Left hindlimb (tissue), 1 donor: ENCODE data around the gene ALDH2.
"Not testable (repeated sequence)": the region's sequence is repeated elsewhere in the genome, so short reads cannot be mapped to it uniquely, and the experiment has no call there.

ENCODE experiments used
- DNase-seq: peaks from one replicate; pipeline ENCODE4 v3.0.0-alpha.2; 2018

ALDH2 gene

DNA sequence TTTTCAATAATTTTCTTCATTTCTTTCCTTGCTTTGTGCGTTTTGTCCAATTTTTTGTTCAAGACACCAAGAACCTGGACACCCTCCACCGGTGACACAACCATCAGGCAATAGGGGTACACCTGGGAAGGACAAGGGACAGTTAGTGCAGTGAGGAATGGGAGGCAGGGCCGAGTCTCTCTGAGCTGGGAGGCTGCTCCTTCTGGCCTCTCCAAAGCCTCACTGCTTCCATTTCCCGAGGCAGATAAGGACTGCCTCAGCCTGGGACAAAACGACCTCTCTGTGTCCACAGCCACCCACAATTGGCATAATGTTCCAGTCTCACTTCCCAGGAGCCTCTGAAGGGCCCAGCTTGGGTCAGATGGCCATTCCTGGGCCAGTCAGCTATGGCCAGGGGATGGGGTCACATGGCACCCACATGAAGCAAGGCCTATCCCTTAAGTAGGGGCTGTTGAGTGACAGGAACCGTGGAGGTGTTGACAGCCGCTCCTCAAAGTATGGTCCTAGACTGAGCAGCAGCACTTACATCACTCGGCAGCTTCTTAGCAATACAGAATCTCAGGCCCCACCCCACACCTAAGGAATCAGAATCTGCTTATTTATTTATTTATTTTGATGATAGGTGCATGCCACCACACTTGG is 61.7 kb downstream of the ALDH2 start:
- no peak for DNase-seq

DNA sequence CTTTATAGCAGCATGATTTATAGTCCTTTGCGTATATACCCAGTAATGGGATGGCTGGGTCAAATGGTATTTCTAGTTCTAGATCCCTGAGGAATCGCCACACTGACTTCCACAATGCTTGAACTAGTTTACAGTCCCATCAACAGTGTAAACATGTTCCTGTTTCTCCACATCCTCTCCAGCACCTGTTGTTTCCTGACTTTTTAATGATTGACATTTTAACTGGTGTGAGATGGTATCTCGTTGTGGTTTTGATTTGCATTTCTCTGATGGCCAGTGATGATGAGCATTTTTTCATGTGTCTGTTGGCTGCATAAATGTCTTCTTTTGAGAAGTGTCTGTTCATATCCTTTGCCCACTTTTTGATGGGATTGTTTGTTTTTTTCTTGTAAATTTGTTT is 62.9 kb downstream of the ALDH2 start:
- not testable (repeated sequence) for DNase-seq

GRCh38 chr12:111834740-111835386 is 68.1 kb downstream of the ALDH2 start:
- not testable (repeated sequence) for DNase-seq

DNA sequence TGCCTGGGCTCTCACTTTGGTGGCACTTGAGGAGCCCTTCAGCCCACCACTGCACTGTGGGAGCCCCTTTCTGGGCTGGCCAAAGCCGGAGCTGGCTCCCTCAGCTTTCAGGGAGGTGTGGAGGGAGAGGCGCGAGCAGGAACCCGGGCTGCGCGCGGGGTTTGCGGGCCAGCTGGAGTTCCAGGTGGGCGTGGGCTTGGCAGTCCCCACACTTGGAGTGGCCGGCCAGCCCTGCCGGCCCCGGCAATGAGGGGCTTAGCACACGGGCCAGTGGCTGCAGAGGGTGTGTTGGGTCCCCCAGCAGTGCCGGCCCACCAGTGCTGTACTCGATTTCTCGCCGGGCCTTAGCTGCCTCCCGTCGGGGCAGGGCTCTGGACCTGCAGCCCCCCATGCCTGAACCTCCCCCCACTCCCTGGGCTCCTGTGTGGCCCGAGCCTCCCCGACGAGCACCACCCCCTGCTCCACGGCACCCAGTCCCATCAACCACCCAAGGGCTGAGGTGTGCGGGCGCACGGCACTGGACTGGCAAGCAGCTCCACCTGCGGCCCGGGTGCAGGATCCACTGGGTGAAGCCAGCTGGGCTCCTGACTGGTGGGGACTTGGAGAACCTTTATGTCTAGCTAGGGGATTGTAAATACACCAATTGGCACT is 68.9 kb downstream of the ALDH2 start:
- not testable (repeated sequence) for DNase-seq

DNA sequence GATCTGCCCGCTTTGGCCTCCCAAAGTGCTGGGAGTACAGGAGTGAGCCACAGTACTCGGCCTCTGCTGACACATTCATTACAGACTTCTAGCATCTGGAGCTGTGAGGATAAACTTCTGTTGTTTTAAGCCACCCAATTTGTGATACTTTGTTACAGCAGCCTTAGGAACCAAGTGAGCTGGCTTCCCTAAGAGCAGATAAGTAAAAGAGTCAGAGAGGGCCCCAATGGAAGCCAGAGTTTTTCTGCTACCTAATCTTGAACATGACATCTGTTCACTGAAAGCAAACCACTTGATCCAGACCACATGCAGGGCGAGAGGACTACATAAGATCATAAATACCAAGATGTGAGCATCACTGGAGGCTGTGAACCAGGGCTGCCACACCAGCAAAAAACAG is 71.6 kb downstream of the ALDH2 start:
- DNase-seq = no peak

DNA sequence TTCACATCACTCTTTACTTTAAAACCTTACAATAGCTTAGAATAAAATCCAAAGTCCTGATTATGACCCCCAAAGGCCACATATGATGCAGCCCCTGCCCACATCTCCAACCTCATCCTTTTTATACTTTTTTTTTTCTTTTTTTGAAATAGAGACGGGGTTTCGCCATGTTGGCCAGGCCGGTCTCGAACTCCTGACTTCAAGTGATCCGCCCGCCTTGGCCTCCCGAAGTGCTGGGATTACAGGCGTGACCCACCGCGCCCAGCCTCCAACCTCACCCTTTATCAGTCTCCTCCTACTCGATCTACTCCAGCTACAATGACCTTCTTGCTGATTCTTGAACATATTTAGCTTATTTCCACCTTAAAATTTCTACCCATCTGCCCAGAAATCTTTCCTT is 74.1 kb downstream of the ALDH2 start:
- no peak for DNase-seq

GRCh38 chr12:111841236-111841749 is 74.6 kb downstream of the ALDH2 start:
- DNase-seq = no peak

- peak; percentile 95 for DNase-seq
These were observed 75.2 kb downstream of the ALDH2 start, which contains the start of gene MAPKAPK5 for GRCh38 chr12:111841750-111842555. TSS of gene MAPKAPK5 (plus strand) at chr12:111842228. CDS start at chr12:111842734, 506 bp downstream.

DNA sequence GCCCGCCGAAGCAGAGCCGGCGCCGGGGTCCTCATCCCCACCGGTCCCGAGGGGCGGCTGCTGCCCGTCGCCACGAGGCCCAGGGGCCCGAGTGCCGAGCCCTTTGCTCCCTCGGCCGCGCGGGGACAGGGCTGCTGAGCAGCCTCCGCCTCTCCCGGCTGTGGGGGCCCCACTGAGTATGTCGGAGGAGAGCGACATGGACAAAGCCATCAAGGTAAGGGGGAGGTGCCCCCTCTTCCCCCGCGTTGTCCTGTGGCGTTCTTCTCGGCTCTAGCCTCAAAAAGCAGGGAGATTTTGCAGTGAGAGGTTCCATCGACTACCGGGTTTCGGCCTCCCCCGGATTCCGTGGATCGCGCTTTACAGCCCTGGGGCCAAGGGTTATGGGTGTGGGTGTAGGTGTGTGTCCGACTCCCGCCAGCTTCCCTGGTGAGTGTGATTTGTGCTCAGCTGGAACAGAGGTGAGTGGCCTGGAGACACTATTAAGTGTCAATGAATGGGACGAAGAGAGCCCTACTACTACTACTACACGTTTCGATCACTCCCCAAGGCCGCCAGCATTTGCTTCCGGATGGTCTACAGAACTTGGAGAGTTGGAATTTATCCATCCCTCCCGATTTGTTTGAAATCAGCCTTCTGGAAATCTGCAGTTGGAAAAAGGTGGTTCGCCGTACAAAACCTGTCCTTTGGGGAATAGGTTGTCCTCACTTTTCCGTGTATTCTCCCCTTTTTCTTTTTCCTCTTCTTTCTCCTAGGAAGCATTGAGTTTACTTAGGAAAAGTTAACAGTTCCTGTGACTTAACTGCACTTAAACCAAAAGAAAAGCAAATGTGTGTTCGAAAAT is 76.0 kb downstream of the ALDH2 start:
- DNase-seq = no peak

DNA sequence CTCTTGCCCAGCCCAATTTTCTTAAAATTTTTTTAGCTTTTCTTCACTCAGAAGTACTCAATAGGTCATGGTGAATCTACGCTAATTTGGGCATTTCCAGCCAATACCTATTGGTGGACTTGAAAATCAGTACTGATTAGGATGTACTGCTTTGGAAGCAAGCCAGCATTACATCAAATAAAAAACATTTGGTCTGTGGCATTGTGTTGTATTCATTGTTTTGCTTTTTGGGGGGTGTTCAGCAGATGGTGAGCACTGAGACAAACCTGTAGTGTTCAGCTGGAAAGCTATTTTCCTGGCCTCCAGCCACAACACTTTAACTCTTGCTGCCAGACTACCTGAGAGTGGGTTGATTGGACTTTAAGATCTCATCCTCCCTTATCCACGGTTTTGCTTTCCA is 79.3 kb downstream of the ALDH2 start:
- no peak for DNase-seq

DNA sequence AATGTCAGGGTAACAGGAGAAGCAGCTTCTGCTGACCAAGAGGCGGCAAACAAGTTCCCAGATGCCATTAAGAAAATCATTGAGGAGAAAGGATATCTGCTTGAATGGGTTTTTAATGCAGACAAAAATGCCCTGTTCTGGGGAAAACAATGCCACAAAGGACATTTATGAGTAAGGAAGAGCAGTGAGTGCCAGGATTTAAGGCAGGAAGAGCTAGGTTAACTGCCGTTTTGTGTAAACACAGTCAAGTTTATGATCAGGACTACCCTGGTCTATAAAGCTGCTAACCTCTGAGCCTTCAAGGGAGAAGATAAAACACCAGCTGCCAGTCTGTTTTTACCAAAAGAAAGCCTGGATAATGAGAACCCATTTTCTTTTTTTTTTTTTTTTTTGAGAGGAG is 83.8 kb downstream of the ALDH2 start:
- DNase-seq = no peak

GRCh38 chr12:111858186-111858585 is 91.5 kb downstream of the ALDH2 start:
- no peak for DNase-seq

DNA sequence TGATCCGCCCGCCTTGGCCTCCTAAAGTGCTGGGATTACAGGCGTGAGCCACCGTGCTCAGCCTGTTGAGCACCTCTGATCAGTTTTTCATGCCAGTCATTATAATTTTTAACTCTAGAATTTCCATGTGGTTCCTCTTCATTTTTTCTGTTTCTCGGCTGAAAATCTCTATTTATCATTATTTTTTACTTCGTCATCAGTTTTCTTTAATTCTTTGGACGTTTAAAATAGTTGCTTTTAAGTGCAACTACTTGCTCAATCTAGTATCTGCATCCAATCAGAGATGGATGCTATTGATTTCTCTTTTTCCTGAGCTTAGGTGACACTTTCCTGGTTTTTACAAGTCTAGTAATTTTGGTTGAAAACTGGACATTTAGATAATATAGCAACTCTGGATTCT is 92.0 kb downstream of the ALDH2 start:
- no peak for DNase-seq

DNA sequence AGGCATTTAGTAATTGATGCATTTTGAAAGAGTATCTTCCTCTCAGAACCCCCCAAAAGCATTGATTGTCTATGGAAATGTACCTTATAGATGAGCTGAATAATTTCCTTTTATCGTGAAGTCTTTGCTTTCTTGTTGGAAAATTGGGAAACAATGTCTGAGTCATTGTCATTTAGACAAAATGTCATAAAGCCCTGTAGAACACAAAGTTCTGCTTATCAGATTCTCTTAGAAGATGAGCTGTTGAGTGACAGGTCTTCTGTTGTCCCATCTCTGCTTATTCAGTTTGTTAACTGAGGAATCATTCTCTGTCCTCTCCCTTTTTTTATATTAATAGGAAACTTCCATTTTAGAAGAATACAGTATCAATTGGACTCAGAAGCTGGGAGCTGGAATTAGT is 98.2 kb downstream of the ALDH2 start:
- no peak for DNase-seq
